Measurements from ENCODE around the gene PMM1. TPM values are rescaled to one million over a fixed set of nuclear protein-coding genes. Genes with fewer than 3 reads are reported as not detected.

Gene PMM1
- polyA plus RNA-seq, 1 of the 3 experiments (the other 2 are of a cell fraction) = 46.4 TPM

DNA sequence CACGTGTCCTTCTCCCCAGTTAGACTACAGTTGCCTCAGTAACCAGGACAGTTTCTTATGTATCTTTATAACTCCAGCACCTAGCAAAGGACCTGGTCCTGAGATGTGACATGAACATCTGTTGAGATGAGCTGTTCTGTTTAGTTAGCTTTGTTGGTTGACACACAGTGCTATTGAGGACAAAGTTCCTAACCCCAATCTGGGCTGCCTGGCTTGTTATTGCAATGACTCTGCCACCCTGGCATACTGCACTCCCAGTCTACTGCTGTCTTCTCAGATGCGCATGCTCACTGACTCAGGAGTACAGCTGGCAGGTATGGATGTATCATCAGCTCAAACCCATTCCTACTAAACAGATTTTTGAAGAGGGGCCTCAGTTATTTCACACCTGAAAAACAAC, 23.8 kb upstream of the PMM1 start:
- no peak overlapping the region for H3K27ac ChIP-seq (ENCODE audit: low read depth in 2 of 2, low read length in 1 of 2)
- no peak overlapping the region for H3K9ac ChIP-seq
- 86% methylated on average over 1 of the region's 2 CpGs for WGBS (ENCODE audit: low lambda C conversion rate)
- no peaks in the 10 kb centered on the region for H3K27me3 ChIP-seq (ENCODE audit: insufficient read depth)
- TF ChIP-seq MXI1 (IDR thresholded peaks at IDR 0.05; ENCODE audit: low read depth, low read length) (no peak), TEAD4 (IDR thresholded peaks at IDR 0.05; ENCODE audit: borderline replicate concordance, insufficient read depth) (no peak), EZH2phosphoT487 (IDR thresholded peaks at IDR 0.05; ENCODE audit: borderline replicate concordance, low read depth) (no peak), RAD21 (IDR thresholded peaks at IDR 0.05; ENCODE audit: low read length) (no peak), ELF1 (IDR thresholded peaks at IDR 0.05) (no peak), CHD2 (IDR thresholded peaks at IDR 0.05; ENCODE audit: low read length, partially characterized antibody) (no peak), FOXJ3 (CRISPR knock-in tag; IDR thresholded peaks at IDR 0.05) (no peak), TAF1 (IDR thresholded peaks at IDR 0.05; ENCODE audit: borderline replicate concordance, low read depth, low read length) (no peak), JUND (IDR thresholded peaks at IDR 0.05) (no peak), MEF2A (IDR thresholded peaks at IDR 0.05; ENCODE audit: borderline replicate concordance, low read depth) (no peak), USF2 (IDR thresholded peaks at IDR 0.05; ENCODE audit: borderline replicate concordance, low read depth, low read length) (no peak), NRF1 (IDR thresholded peaks at IDR 0.05; ENCODE audit: low read depth, low read length) (no peak), NFIC (IDR thresholded peaks at IDR 0.05; ENCODE audit: borderline replicate concordance) (no peak)
- TF ChIP-seq, protein P1, sequence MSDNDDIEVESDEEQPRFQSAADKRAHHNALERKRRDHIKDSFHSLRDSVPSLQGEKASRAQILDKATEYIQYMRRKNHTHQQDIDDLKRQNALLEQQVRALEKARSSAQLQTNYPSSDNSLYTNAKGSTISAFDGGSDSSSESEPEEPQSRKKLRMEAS (IDR thresholded peaks at IDR 0.05; ENCODE audit: low read depth) = no peak
- TF ChIP-seq, protein P2, sequence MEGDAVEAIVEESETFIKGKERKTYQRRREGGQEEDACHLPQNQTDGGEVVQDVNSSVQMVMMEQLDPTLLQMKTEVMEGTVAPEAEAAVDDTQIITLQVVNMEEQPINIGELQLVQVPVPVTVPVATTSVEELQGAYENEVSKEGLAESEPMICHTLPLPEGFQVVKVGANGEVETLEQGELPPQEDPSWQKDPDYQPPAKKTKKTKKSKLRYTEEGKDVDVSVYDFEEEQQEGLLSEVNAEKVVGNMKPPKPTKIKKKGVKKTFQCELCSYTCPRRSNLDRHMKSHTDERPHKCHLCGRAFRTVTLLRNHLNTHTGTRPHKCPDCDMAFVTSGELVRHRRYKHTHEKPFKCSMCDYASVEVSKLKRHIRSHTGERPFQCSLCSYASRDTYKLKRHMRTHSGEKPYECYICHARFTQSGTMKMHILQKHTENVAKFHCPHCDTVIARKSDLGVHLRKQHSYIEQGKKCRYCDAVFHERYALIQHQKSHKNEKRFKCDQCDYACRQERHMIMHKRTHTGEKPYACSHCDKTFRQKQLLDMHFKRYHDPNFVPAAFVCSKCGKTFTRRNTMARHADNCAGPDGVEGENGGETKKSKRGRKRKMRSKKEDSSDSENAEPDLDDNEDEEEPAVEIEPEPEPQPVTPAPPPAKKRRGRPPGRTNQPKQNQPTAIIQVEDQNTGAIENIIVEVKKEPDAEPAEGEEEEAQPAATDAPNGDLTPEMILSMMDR (IDR thresholded peaks at IDR 0.05) = no peak
- no peak overlapping the region for H3K4me3 ChIP-seq (ENCODE audit: low read depth in 2 of 2, low read length in 1 of 2)
- no peak for DNase-seq
- H3K4me1 ChIP-seq (ENCODE audit: control insufficient read depth in 1 of 2, insufficient read depth in 2 of 2, low read depth in 1 of 2, low read length in 1 of 2) = no peaks in the 10 kb centered on the region; a peak in 2 of 4 replicates
- no peaks in the 10 kb centered on the region for H4K20me1 ChIP-seq (ENCODE audit: insufficient read depth)
- no peaks in the 10 kb centered on the region for H3K36me3 ChIP-seq (replicated peaks in 1 of 2; ENCODE audit: control insufficient read depth in 1 of 2, insufficient read depth in 2 of 2, low read length in 1 of 2)
- no peaks in the 10 kb centered on the region for H3F3A ChIP-seq (replicated peaks; ENCODE audit: insufficient read depth)
- 0 out of 2 replicates have a peak, but pooled peaks cover under 1% of the 10 kb centered on the region for H3K79me2 ChIP-seq (ENCODE audit: insufficient read depth)
- no peak overlapping the region for H3K4me2 ChIP-seq
- ChIA-PET POLR2A (no interaction called here), CTCF (interaction anchor here (2.2 kb wide), 1 partner anchor 15 kb away, joined by 5 read pairs; no protein-coding TSS in a partner anchor)
- H2AFZ ChIP-seq (ENCODE audit: low read depth) = no peak overlapping the region
- H3K9me3 ChIP-seq = no peaks in the 10 kb centered on the region
- H3K9me2 ChIP-seq = no peaks in the 10 kb centered on the region

Data from SK-N-SH (cell line).